HEK293T (cell line): ENCODE measurements around the gene BICD1.

Experiments used
- ARNT ChIP-seq: fragments of 450-650 bp; IDR thresholded peaks from 2 replicates; pipeline ENCODE4 v1.6.1; 2017; ENCODE audit warnings: mild to moderate bottlenecking
- BHLHE40 ChIP-seq: fragments of 450-650 bp; IDR thresholded peaks from 2 replicates; pipeline ENCODE4 v1.6.1; 2016; ENCODE audit warnings: mild to moderate bottlenecking, moderate library complexity, borderline replicate concordance
- ELF4 ChIP-seq: fragments of 450-650 bp; IDR thresholded peaks from 2 replicates; pipeline ENCODE4 v1.6.1; 2017; ENCODE audit warnings: antibody characterized with exemption
- FOXK2 ChIP-seq: fragments of 450-650 bp; IDR thresholded peaks from 2 replicates; pipeline ENCODE4 v1.6.1; 2016; ENCODE audit warnings: mild to moderate bottlenecking
- HDGF ChIP-seq: fragments of 450-650 bp; IDR thresholded peaks from 2 replicates; pipeline ENCODE4 v1.6.1; 2017; ENCODE audit warnings: antibody characterized with exemption, borderline replicate concordance
- NFRKB ChIP-seq: fragments of 450-650 bp; IDR thresholded peaks from 2 replicates; pipeline ENCODE4 v1.6.1; 2016; ENCODE audit warnings: mild to moderate bottlenecking, moderate library complexity
- PKNOX1 ChIP-seq: fragments of 450-650 bp; IDR thresholded peaks from 2 replicates; pipeline ENCODE4 v1.6.1; 2016
- SP1 ChIP-seq: fragments of 450-650 bp; IDR thresholded peaks from 2 replicates; pipeline ENCODE4 v1.6.1; 2017
- SUZ12 ChIP-seq: fragments of 450-650 bp; IDR thresholded peaks from 2 replicates; pipeline ENCODE4 v1.6.1; 2016; ENCODE audit warnings: mild to moderate bottlenecking
- TARDBP ChIP-seq: fragments of 450-650 bp; IDR thresholded peaks from 2 replicates; pipeline ENCODE4 v1.6.1; 2016

GRCh38 chr12:32089586-32089985 lies 17.1 kb upstream of the BICD1 start:
- TF ChIP-seq NFRKB (no peak), BHLHE40 (no peak), ELF4 (no peak), PKNOX1 (no peak), TARDBP (no peak), HDGF (no peak), ARNT (no peak), SUZ12 (no peak), SP1 (no peak), FOXK2 (no peak)
